ENCODE results near the gene KCNH2.

DNA sequence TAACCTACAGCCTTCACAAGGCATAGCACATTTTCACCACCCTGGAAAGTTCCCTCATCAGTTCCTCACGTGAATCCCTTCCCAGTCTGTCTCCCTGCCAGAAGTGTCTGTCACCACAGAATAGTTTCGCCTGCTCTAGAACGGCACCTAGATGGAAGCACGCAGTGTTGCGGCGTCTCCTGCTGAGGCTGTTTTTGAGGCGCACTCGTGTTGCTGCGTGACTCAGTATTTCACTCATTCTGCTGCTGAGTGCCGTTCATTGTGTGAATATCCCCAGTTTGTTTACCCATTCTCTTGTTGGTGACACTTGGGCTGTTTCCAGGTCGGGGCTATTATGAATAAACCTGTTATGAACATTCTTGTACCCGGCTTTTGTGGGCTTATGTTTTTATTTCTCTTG is 25.5 kb upstream of the KCNH2 start:
- TF ChIP-seq, protein P1, sequence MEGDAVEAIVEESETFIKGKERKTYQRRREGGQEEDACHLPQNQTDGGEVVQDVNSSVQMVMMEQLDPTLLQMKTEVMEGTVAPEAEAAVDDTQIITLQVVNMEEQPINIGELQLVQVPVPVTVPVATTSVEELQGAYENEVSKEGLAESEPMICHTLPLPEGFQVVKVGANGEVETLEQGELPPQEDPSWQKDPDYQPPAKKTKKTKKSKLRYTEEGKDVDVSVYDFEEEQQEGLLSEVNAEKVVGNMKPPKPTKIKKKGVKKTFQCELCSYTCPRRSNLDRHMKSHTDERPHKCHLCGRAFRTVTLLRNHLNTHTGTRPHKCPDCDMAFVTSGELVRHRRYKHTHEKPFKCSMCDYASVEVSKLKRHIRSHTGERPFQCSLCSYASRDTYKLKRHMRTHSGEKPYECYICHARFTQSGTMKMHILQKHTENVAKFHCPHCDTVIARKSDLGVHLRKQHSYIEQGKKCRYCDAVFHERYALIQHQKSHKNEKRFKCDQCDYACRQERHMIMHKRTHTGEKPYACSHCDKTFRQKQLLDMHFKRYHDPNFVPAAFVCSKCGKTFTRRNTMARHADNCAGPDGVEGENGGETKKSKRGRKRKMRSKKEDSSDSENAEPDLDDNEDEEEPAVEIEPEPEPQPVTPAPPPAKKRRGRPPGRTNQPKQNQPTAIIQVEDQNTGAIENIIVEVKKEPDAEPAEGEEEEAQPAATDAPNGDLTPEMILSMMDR (IDR thresholded peaks at IDR 0.05) = no peak
- TF ChIP-seq ZFX (IDR thresholded peaks at IDR 0.05; ENCODE audit: borderline replicate concordance) = no peak
